GM12872 (cell line): Measurements from ENCODE around the gene LRRK1.

Experiments used
- CTCF ChIP-seq: IDR thresholded peaks from 3 replicates; pipeline ENCODE4 v1.5.1; 2011; ENCODE audit warnings: low read depth, mild to moderate bottlenecking, low read length, moderate library complexity; ENCODE audit not compliant: insufficient read depth

LRRK1 gene

GRCh38 chr15:101046826-101047225, 127.7 kb downstream of the LRRK1 start:
- no peak for TF ChIP-seq CTCF

- TF ChIP-seq CTCF, result no peak
Measured at GRCh38 chr15:101047301-101047781, 128.2 kb downstream of the LRRK1 start.

GRCh38 chr15:101048176-101048575, 129.0 kb downstream of the LRRK1 start:
- no peak for TF ChIP-seq CTCF

GRCh38 chr15:101048581-101049030, 129.4 kb downstream of the LRRK1 start:
- TF ChIP-seq CTCF, result no peak

- no peak for TF ChIP-seq CTCF
Measured at GRCh38 chr15:101049282-101049681, 130.1 kb downstream of the LRRK1 start.

- TF ChIP-seq CTCF, result no peak
Measured at GRCh38 chr15:101049856-101050622, 130.9 kb downstream of the LRRK1 start.

- TF ChIP-seq CTCF, result no peak
Measured at GRCh38 chr15:101050623-101051290, 131.6 kb downstream of the LRRK1 start.
